H1 (cell line): ENCODE results near the gene TTLL1. TPM values are rescaled to one million over a fixed set of nuclear protein-coding genes. Genes with fewer than 3 reads are reported as not detected.

Source experiments
- CTCF ChIA-PET: fragments of 300-600 bp; sonication (Branson Sonifier 250); formaldehyde crosslinking; loops from one replicate; lab custom pipeline; 2021; ENCODE audit not compliant: partially characterized antibody; lab: Charles Lee
- POLR2A ChIA-PET: fragments of 300-600 bp; sonication (Branson Sonifier 250); formaldehyde crosslinking; loops from one replicate; lab custom pipeline; 2021; ENCODE audit warnings: inconsistent platforms; ENCODE audit not compliant: partially characterized antibody; lab: Charles Lee
- DNase-seq, 2 experiments: peaks; one replicate each; pipeline versions ENCODE4 v3.0.0 to v3.0.0-alpha.2; 2010 to 2022; ENCODE audit warnings: low spot score in 2 of 2, low read depth in 1 of 2, mixed read lengths in 1 of 2
- FAIRE-seq: peaks from 2 replicates; lab custom pipeline; 2011; peaks lifted over from hg19 to GRCh38; lab: Jason Lieb, UNC
- H2AFZ ChIP-seq: 2 replicates; pipeline ENCODE4 v1.8.1; 2012; ENCODE audit warnings: low read length, inconsistent platforms
- H2AK5ac ChIP-seq: 2 replicates; pipeline ENCODE4 v1.6.1; 2013; ENCODE audit warnings: low read depth, low read length
- H2BK120ac ChIP-seq: replicated peaks from 2 replicates; pipeline ENCODE3; 2013; ENCODE audit warnings: low read depth, low read length, inconsistent platforms
- H2BK12ac ChIP-seq: 2 replicates; pipeline ENCODE4 v1.6.1; 2013; ENCODE audit warnings: low read depth, low read length
- H2BK15ac ChIP-seq: 2 replicates; pipeline ENCODE4 v1.6.1; 2013; ENCODE audit warnings: low read length
- H2BK20ac ChIP-seq: 2 replicates; pipeline ENCODE4 v1.6.1; 2013; ENCODE audit warnings: low read length
- H2BK5ac ChIP-seq: 2 replicates; pipeline ENCODE4 v1.6.1; 2013; ENCODE audit warnings: low read depth, low read length
- H3K14ac ChIP-seq: 2 replicates; pipeline ENCODE4 v1.6.1; 2013; ENCODE audit warnings: inconsistent platforms; ENCODE audit not compliant: insufficient read length
- H3K18ac ChIP-seq: 2 replicates; pipeline ENCODE4 v1.6.1; 2013; ENCODE audit warnings: low read length; ENCODE audit errors: extremely low read depth
- H3K23ac ChIP-seq: 2 replicates; pipeline ENCODE4 v1.6.1; 2013; ENCODE audit warnings: inconsistent platforms; ENCODE audit not compliant: insufficient read length
- H3K23me2 ChIP-seq: 2 replicates; pipeline ENCODE4 v1.6.1; 2013; ENCODE audit warnings: low read depth, low read length
- H3K27ac ChIP-seq: 2 replicates; pipeline ENCODE4 v1.6.1; 2011; ENCODE audit warnings: low read depth, low read length, inconsistent platforms
- H3K27me3 ChIP-seq, 4 experiments: replicated peaks in 1 of 4; 1 replicate in 1 of 4; 2 replicates in 3 of 4; pipeline versions ENCODE4 v1.6.1 to v1.8.1; 2011 to 2013; ENCODE audit warnings: low read length in 3 of 4, mild to moderate bottlenecking in 3 of 4, inconsistent platforms in 2 of 4, mixed read lengths in 2 of 4, moderate library complexity in 1 of 4; ENCODE audit not compliant: control insufficient read depth in 3 of 4, insufficient read depth in 3 of 4; ENCODE audit errors: extremely low read depth in 1 of 4
- H3K36me3 ChIP-seq, 4 experiments: 2 replicates each; pipeline versions ENCODE4 v1.6.1 to v1.8.1; 2011 to 2013; ENCODE audit warnings: mild to moderate bottlenecking in 4 of 4, low read length in 3 of 4, moderate library complexity in 2 of 4, control low read depth in 1 of 4, inconsistent platforms in 1 of 4; ENCODE audit not compliant: insufficient read depth in 4 of 4, control insufficient read depth in 2 of 4
- H3K4ac ChIP-seq: replicated peaks from 2 replicates; pipeline ENCODE3; 2013; ENCODE audit warnings: low read length, low read depth, mixed read lengths, inconsistent platforms; ENCODE audit not compliant: insufficient read length
- H3K4me1 ChIP-seq, 4 experiments: replicated peaks in 1 of 4; 1 replicate in 1 of 4; 2 replicates in 3 of 4; pipeline versions ENCODE4 v1.6.1 to v1.8.1; 2011 to 2013; ENCODE audit warnings: low read length in 3 of 4, inconsistent platforms in 2 of 4, mixed read lengths in 1 of 4; ENCODE audit not compliant: insufficient read depth in 4 of 4, control insufficient read depth in 3 of 4
- H3K4me2 ChIP-seq, 2 experiments: 2 replicates each; pipeline versions ENCODE4 v1.6.1 to v1.8.1; 2011 to 2013; ENCODE audit warnings: low read depth in 2 of 2, low read length in 2 of 2, control low read depth in 1 of 2, inconsistent platforms in 1 of 2, mild to moderate bottlenecking in 1 of 2; ENCODE audit not compliant: insufficient read depth in 1 of 2
- H3K4me3 ChIP-seq, 4 experiments: fragments of 200-600, 300-600 bp in 1 of 4; sonication (generic), shearing (Covaris generic), sonication (Bioruptor Twin) in 1 of 4; 2 replicates each; pipeline versions ENCODE4 v1.5.1 to v1.8.1; 2011 to 2016; ENCODE audit warnings: low read length in 4 of 4, low read depth in 3 of 4, control low read depth in 2 of 4, inconsistent platforms in 2 of 4, mild to moderate bottlenecking in 2 of 4, mixed read lengths in 1 of 4, moderate library complexity in 1 of 4; ENCODE audit not compliant: insufficient read depth in 2 of 4; ENCODE audit errors: extremely low read depth in 1 of 4
- H3K56ac ChIP-seq: replicated peaks from 2 replicates; pipeline ENCODE3; 2013; ENCODE audit warnings: low read depth, mild to moderate bottlenecking, mixed read lengths, low read length, inconsistent platforms; ENCODE audit not compliant: insufficient read length
- H3K79me1 ChIP-seq: 2 replicates; pipeline ENCODE4 v1.6.1; 2013; ENCODE audit warnings: low read depth, low read length, control low read depth
- H3K79me2 ChIP-seq, 2 experiments: 2 replicates each; pipeline versions ENCODE4 v1.6.1 to v1.8.1; 2012 to 2013; ENCODE audit warnings: low read length in 2 of 2, mild to moderate bottlenecking in 2 of 2, inconsistent platforms in 1 of 2; ENCODE audit not compliant: insufficient read depth in 2 of 2, control insufficient read depth in 1 of 2
- H3K9ac ChIP-seq, 4 experiments: replicated peaks in 1 of 4; 1 replicate in 1 of 4; 2 replicates in 3 of 4; pipeline versions ENCODE4 v1.6.1 to v1.8.1; 2011 to 2013; ENCODE audit warnings: low read depth in 3 of 4, low read length in 3 of 4, control low read depth in 2 of 4, mild to moderate bottlenecking in 2 of 4, moderate library complexity in 2 of 4, inconsistent platforms in 1 of 4; ENCODE audit errors: extremely low read depth in 1 of 4
- H3K9me3 ChIP-seq, 2 experiments: 2 replicates each; pipeline versions ENCODE4 v1.6.1 to v1.8.1; 2012 to 2013; ENCODE audit warnings: mild to moderate bottlenecking in 2 of 2, moderate library complexity in 2 of 2, control low read depth in 1 of 2, inconsistent platforms in 1 of 2, low read depth in 1 of 2, low read length in 1 of 2, mixed read lengths in 1 of 2; ENCODE audit not compliant: insufficient read depth in 2 of 2
- H4K20me1 ChIP-seq, 2 experiments: replicated peaks in 1 of 2; 2 replicates each; pipeline versions ENCODE3 to v1.8.1; 2011 to 2013; ENCODE audit warnings: inconsistent platforms in 2 of 2, low read length in 2 of 2, mild to moderate bottlenecking in 1 of 2; ENCODE audit not compliant: insufficient read depth in 2 of 2, control insufficient read depth in 1 of 2
- H4K5ac ChIP-seq: 2 replicates; pipeline ENCODE4 v1.6.1; 2013; ENCODE audit warnings: low read length, low read depth, mixed read lengths, inconsistent platforms; ENCODE audit not compliant: insufficient read length
- H4K8ac ChIP-seq: 2 replicates; pipeline ENCODE4 v1.8.0; 2013; ENCODE audit warnings: mild to moderate bottlenecking, moderate library complexity, low read length, inconsistent platforms; ENCODE audit not compliant: insufficient read depth; ENCODE audit errors: extremely low read depth
- H4K91ac ChIP-seq: replicated peaks from 2 replicates; pipeline ENCODE3; 2013; ENCODE audit warnings: low read length, mixed read lengths, inconsistent platforms; ENCODE audit not compliant: insufficient read length
- POU5F1 ChIP-seq: IDR thresholded peaks from 2 replicates; pipeline ENCODE4 v1.6.1; 2011; ENCODE audit warnings: low read depth, mild to moderate bottlenecking, low read length, moderate library complexity
- RAD21 ChIP-seq, 2 experiments: IDR thresholded peaks in 1 of 2; conservative IDR thresholded peaks in 1 of 2; 2 replicates each; pipeline ENCODE4 v1.6.1; 2011; ENCODE audit warnings: low read depth in 2 of 2, low read length in 2 of 2, improper control_type of control experiment in 1 of 2, inconsistent platforms in 1 of 2, mild to moderate bottlenecking in 1 of 2, moderate library complexity in 1 of 2
- RBBP5 ChIP-seq: IDR thresholded peaks from 2 replicates; pipeline ENCODE4 v1.7.1; 2012; ENCODE audit warnings: low read depth, mild to moderate bottlenecking, inconsistent platforms, low read length, moderate library complexity, borderline replicate concordance
- SP2 ChIP-seq: IDR thresholded peaks from 2 replicates; pipeline ENCODE4 v1.6.1; 2012; ENCODE audit warnings: mild to moderate bottlenecking, low read length, inconsistent platforms
- USF2 ChIP-seq: IDR thresholded peaks from 2 replicates; pipeline ENCODE4 v1.6.1; 2011; ENCODE audit warnings: low read length, improper control_type of control experiment
- WGBS, 2 experiments: shearing (Covaris generic) in 1 of 2; methylation state at CpG; one replicate each; pipeline versions ENCODE4 v1.1.6 to v1.1.7; 2013 to 2015; ENCODE audit warnings: low lambda C conversion rate in 2 of 2, mixed read lengths in 2 of 2, inconsistent platforms in 1 of 2, low coverage in 1 of 2, missing lambda C conversion rate in 1 of 2; ENCODE audit not compliant: insufficient replicate concordance in 2 of 2, insufficient coverage in 1 of 2, insufficient read length in 1 of 2; ENCODE audit errors: extremely low coverage in 1 of 2, missing lambda C conversion rate in 1 of 2; 5-methylcytosine and 5-hydroxymethylcytosine counted together
- polyA plus RNA-seq, 7 experiments: library from polyadenylated mRNA; depleted of rRNA in 3 of 7; stranded (reverse) in 5 of 7; unstranded in 2 of 7; fragments of >200 nt in 5 of 7; fragments of 200-250 nt in 2 of 7; gene quantifications; 1 replicate in 5 of 7; 2 replicates in 1 of 7; 4 replicates in 1 of 7; pipeline versions ENCODE4 v1.2.1 to v1.2.3, GENCODE V29; 2011 to 2013; ENCODE audit warnings: missing spikeins in 2 of 7, mixed read lengths in 2 of 7
- total RNA-seq: library from RNA; stranded (reverse); fragmentation: NEBNext Ultra II Directional; extraction: Animal tissue kit (Norgen Biotek cat#: 25700); gene quantifications from 2 replicates; pipeline ENCODE4 v1.2.1, GENCODE V29; 2021
- TF ChIP-seq, protein P1 (sequence below): IDR thresholded peaks from 2 replicates; pipeline ENCODE4 v1.6.1; 2011; ENCODE audit warnings: low read depth, mild to moderate bottlenecking, low read length; ENCODE audit not compliant: insufficient read depth

TTLL1 gene
- total and polyA plus RNA-seq, 2 of the 8 experiments (the other 6 are each of a cell fraction or from before 2014, with no cell fraction given), result 5.0 to 13.8 TPM

DNA sequence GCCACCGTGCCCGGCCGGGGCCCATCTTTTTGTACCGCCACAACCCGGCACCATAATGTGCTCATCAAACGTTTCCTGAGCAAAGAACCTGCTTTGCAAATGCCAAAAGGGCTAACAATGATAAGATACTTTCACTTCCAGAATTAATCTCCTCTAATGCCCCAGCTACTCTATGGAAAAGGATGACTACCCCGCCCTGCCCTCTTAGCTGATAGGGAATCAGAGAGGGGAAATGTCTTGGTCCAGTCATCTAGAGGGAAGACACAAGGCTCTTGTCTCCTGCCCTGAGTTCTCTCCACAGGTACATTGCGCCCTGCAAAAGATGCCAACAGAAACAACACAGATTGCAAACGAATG, 586 bp downstream of the TTLL1 start:
- Histone ChIP-seq H3K36me3 (no peaks in the 10 kb centered on the region; a peak in 1 of 8 replicates), H3K27ac (no peak overlapping the region; the same call in 1 of the 2 replicates), H3K79me2 (no peaks in the 10 kb centered on the region), H3K27me3 (no peaks in the 10 kb centered on the region), H2BK5ac (peak overlapping the region; percentile 84; the same call in 1 of the 2 replicates), H4K5ac (peak overlapping the region; percentile 1), H2BK120ac (no peak overlapping the region), H3K56ac (no peak overlapping the region), H2BK20ac (no peak overlapping the region), H2AK5ac (no peak overlapping the region), H3K4me1 (no peaks in the 10 kb centered on the region), H4K8ac (no peak overlapping the region), H3K18ac (peak overlapping the region; percentile 80), H4K91ac (peak overlapping the region; percentile 77), H2BK12ac (0 out of 2 replicates have a peak overlapping the region, but pooled peaks have one; percentile 35), H3K4me2 (peak overlapping the region; percentile 78 to 92), H3K9me3 (no peaks in the 10 kb centered on the region), H3K4ac (peak overlapping the region; percentile 55), H3K14ac (no peak overlapping the region), H2AFZ (peak overlapping the region; percentile 57), H3K4me3 (peak overlapping the region; percentile 59 to 82 (median 65)), H4K20me1 (no peaks in the 10 kb centered on the region), H3K23ac (no peak overlapping the region), H3K23me2 (peaks cover 5% of the 10 kb centered on the region), H3K79me1 (no peaks in the 10 kb centered on the region), H2BK15ac (0 out of 2 replicates have a peak overlapping the region, but pooled peaks have one; percentile 0), H3K9ac (peak overlapping the region in 3 of 4 experiments; percentile 36 to 86 (median 69); a peak in 6 of 7 replicates)
- DNase-seq (no peak), FAIRE-seq (no peak)
- WGBS, 2 experiments, result 68% methylated on average over 9 of the region's 9 CpGs; no CpG with 5 or more reads in 1 of the 2 experiments
- ChIA-PET POLR2A (no interaction called here), CTCF (no interaction called here)
- no peak for TF ChIP-seq RAD21 (IDR thresholded peaks at IDR 0.05 in 1 of 2, conservative IDR thresholded peaks at IDR 0.05 in 1 of 2; ENCODE audit: low read depth in 2 of 2, low read length in 2 of 2)
- TF ChIP-seq, protein P1, sequence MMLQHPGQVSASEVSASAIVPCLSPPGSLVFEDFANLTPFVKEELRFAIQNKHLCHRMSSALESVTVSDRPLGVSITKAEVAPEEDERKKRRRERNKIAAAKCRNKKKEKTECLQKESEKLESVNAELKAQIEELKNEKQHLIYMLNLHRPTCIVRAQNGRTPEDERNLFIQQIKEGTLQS, result no peak
- TF ChIP-seq SP2, result no peak
- TF ChIP-seq POU5F1, result no peak
- TF ChIP-seq RBBP5, result no peak
- TF ChIP-seq USF2, result no peak
